ENCODE results near the gene SLAMF7. TPM values are rescaled to one million over a fixed set of nuclear protein-coding genes. Genes with fewer than 3 reads are reported as not detected.
"Not testable (repeated sequence)": the region's sequence is repeated elsewhere in the genome, so short reads cannot be mapped to it uniquely, and the experiment has no call there.

Gene SLAMF7
- polyA plus RNA-seq, 3 donors from 2014 or later, result 316 to 379 (median 359) TPM

DNA sequence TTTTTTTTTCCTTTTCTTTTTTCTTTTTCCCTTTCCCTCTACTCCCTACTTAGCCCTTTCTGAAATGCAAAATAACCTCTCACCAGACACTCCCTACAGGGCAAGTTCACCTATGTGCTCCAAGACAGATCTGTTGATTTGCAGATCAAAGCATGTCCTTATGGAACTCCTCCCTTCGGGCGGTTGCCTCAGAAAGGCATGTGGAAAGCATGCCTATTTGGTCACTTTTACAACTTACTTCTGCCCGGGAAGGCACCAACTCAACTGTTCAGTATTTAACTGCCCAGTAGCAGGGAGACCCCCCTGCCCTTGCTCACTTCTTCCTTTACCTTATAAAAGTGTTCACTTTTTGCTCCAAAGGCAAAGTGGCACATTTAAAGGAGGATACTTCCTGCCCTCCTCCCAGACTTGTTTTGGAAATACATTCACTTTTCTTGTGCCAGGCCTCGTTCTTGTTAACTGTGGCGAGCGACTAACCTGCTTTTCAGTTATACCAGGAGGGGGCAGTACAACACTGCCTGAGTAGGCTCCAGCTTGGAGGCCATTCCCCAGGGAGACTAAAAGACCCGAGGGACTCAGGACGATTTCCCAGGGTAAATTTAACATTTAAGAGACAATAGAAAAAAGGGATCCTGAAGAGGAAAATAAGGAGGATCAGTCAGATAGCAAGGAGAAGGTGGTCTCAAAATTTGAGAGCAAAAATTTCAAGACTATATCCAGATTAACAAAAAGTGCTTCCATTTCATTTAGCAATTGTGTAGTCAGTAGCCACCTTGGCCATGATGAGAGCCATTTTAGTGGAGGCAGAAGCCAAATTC lies 12.3 kb upstream of the SLAMF7 start:
- Mint-ChIP-seq H3K36me3 (no peaks in the 10 kb centered on the region), H3K9me3 (no peaks in the 10 kb centered on the region), H3K27ac (no peak overlapping the region), H3K4me3 (no peak overlapping the region), H3K4me1 (peaks cover 20 to 28% of the 10 kb centered on the region in 2 donors), H3K27me3 (ENCODE audit: low read depth in 3 of 3) (no peaks in the 10 kb centered on the region)
- DNase-seq, result peak; percentile 78 to 82 (median 80)

DNA sequence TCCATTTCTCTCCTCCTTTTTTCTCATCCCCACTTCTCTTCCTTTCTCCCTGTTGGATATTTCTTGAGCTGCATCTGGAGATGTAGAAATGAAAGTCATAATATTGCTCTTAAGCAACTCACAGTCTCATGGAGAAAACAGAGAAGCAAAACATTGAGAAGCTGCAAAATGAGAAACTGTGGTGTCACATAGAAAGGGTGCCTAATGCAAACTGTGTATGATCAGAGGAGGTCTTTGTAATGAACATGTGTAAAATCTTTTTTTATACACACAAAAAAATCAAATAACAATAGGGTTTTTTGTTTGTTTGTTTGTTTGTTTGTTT lies 11.8 kb upstream of the SLAMF7 start:
- H3K27me3 Mint-ChIP-seq (ENCODE audit: low read depth in 3 of 3), result no peaks in the 10 kb centered on the region
- H3K9me3 Mint-ChIP-seq, result no peaks in the 10 kb centered on the region
- H3K27ac Mint-ChIP-seq, result no peak overlapping the region
- H3K36me3 Mint-ChIP-seq, result peaks cover 0 to 1% (median under 1%) of the 10 kb centered on the region in 3 donors
- H3K4me3 Mint-ChIP-seq, result no peak overlapping the region
- no peak for DNase-seq
- H3K4me1 Mint-ChIP-seq, result peaks cover 22 to 29% of the 10 kb centered on the region in 2 donors

DNA sequence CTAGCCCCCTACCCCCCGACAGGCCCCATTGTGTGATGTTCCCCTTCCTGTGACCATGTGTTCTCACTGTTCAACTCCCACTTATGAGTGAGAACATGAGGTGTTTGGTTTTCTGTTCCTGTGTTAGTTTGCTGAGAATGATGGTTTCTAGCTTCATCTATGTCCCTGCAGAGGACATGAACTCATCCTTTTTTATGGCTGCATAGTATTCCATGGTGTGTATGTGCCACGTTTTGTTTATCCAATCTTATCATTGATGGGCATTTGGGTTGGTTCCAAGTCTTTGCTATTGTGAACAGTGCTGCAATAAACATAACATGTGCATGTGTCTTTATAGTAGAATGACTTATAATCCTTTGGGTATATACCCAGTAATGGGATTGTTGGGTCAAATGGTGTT lies 7.5 kb upstream of the SLAMF7 start:
- Mint-ChIP-seq H3K27ac (peak overlapping the region in 3 of 6 donors; percentile 36 to 42 (median 37)), H3K4me3 (peak overlapping the region in 2 of 5 donors; percentile 28 to 45), H3K27me3 (ENCODE audit: low read depth in 3 of 3) (peaks cover 0 to 11% (median 4%) of the 10 kb centered on the region in 3 donors), H3K9me3 (peaks cover 9 to 34% (median 18%) of the 10 kb centered on the region in 6 donors), H3K4me1 (peaks cover 44 to 53% of the 10 kb centered on the region in 2 donors), H3K36me3 (peaks cover 12 to 30% (median 23%) of the 10 kb centered on the region in 3 donors)
- DNase-seq, result not testable (repeated sequence)

DNA sequence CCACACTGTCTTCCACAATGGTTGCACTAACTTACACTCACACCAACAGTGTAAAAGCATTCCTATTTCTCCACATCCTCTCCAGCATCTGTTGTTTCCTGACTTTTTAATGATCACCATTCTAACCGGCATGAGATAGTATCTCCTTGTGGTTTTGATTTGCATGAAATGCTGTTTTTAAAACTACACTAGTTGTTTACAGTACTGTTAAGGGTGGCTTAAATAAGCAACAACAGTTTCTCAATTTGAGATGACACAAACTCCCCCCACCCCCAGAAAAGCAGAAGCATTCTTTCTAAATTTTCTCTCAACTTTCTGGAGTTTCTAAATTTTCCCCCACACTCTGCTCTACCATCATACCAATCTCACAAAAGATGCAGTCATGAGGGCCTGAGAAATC lies 7.1 kb upstream of the SLAMF7 start:
- peaks cover 13 to 39% (median 21%) of the 10 kb centered on the region in 6 donors for H3K9me3 Mint-ChIP-seq
- peaks cover 0 to 13% (median 7%) of the 10 kb centered on the region in 3 donors for H3K27me3 Mint-ChIP-seq (ENCODE audit: low read depth in 3 of 3)
- no peak for DNase-seq
- H3K27ac Mint-ChIP-seq, result peak overlapping the region in 3 of 6 donors; percentile 12 to 79 (median 36)
- peaks cover 48 to 57% of the 10 kb centered on the region in 2 donors for H3K4me1 Mint-ChIP-seq
- peak overlapping the region in 3 of 5 donors; percentile 4 to 45 (median 9) for H3K4me3 Mint-ChIP-seq
- peaks cover 12 to 34% (median 26%) of the 10 kb centered on the region in 3 donors for H3K36me3 Mint-ChIP-seq

DNA sequence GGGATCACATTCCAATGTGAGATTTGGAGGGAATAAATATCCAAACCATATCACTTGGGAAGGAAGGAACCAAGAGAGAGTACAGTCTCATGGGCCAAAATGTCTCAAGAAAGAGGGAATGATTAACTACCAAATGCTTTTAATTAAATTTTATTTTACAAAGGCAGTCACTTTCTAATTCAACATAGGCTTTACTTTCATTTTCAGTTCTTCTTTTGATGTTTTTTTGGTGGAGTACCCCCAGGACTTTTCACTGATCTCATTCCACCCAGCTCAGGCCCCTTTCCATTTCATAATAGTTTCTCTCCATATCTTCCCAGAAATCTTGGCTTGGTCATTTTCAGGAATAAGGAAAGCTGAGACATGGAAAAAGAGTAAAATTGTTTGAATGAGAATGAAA lies 5.1 kb upstream of the SLAMF7 start:
- peaks cover 23 to 52% (median 35%) of the 10 kb centered on the region in 6 donors for H3K9me3 Mint-ChIP-seq
- H3K4me3 Mint-ChIP-seq, result peak overlapping the region; percentile 54 to 78 (median 60)
- H3K36me3 Mint-ChIP-seq, result peaks cover 12 to 42% (median 35%) of the 10 kb centered on the region in 3 donors
- H3K27ac Mint-ChIP-seq, result peak overlapping the region; percentile 65 to 88 (median 76)
- DNase-seq, result no peak
- H3K27me3 Mint-ChIP-seq (ENCODE audit: low read depth in 3 of 3), result peaks cover 9 to 14% (median 14%) of the 10 kb centered on the region in 3 donors
- peaks cover 63 to 76% of the 10 kb centered on the region in 2 donors for H3K4me1 Mint-ChIP-seq

DNA sequence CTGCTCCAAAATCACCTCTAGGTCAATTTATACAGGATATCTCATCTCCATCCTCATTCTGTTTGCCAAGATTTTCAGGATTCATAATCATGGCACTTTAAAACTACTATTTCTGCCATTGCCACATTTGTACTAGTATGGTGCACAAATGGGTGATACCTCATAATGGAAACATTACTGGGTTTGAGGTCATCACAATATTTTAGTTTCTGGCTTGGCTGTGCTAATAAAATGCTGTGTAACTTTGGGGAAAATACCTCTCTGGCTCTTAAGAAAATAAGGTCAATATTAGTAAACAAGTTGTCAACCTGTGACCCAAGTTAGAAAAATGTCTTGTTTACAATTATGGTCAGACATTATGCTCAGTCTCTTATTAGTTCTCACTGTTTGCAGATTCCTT lies 4.7 kb upstream of the SLAMF7 start:
- H3K27me3 Mint-ChIP-seq (ENCODE audit: low read depth in 3 of 3), result peaks cover 9 to 14% (median 14%) of the 10 kb centered on the region in 3 donors
- H3K36me3 Mint-ChIP-seq, result peaks cover 12 to 42% (median 35%) of the 10 kb centered on the region in 3 donors
- peaks cover 66 to 80% of the 10 kb centered on the region in 2 donors for H3K4me1 Mint-ChIP-seq
- H3K9me3 Mint-ChIP-seq, result peaks cover 23 to 52% (median 35%) of the 10 kb centered on the region in 6 donors
- H3K4me3 Mint-ChIP-seq, result peak overlapping the region; percentile 54 to 78 (median 60)
- peak overlapping the region; percentile 67 to 88 (median 81) for H3K27ac Mint-ChIP-seq
- DNase-seq, result no peak

DNA sequence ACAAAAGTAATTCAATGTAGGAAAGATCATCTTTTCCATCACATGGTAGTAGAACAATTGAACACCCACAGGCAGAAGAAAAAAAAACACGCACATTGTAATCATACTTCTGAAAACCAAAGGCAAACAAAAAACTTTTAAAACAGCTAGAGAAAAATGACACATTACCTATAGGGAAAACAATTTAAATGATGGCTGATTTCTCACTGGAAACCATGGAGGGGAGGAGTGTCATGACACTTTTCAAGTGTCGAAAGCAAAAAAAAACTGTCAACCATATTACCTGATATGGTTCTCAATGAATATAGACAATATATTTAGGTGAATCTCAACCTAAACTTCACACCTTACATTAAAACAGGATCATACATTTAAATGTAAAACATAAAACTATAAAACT lies 776 bp upstream of the SLAMF7 start:
- Mint-ChIP-seq H3K4me1 (peaks cover 80 to 92% of the 10 kb centered on the region in 2 donors), H3K36me3 (peaks cover 19 to 45% (median 36%) of the 10 kb centered on the region in 3 donors), H3K27me3 (ENCODE audit: low read depth in 3 of 3) (peaks cover 11 to 29% (median 15%) of the 10 kb centered on the region in 3 donors), H3K27ac (peak overlapping the region; percentile 93 to 100 (median 94)), H3K4me3 (peak overlapping the region; percentile 88 to 97 (median 90)), H3K9me3 (peaks cover 15 to 46% (median 34%) of the 10 kb centered on the region in 6 donors)
- peak; percentile 42 to 60 (median 53) for DNase-seq

DNA sequence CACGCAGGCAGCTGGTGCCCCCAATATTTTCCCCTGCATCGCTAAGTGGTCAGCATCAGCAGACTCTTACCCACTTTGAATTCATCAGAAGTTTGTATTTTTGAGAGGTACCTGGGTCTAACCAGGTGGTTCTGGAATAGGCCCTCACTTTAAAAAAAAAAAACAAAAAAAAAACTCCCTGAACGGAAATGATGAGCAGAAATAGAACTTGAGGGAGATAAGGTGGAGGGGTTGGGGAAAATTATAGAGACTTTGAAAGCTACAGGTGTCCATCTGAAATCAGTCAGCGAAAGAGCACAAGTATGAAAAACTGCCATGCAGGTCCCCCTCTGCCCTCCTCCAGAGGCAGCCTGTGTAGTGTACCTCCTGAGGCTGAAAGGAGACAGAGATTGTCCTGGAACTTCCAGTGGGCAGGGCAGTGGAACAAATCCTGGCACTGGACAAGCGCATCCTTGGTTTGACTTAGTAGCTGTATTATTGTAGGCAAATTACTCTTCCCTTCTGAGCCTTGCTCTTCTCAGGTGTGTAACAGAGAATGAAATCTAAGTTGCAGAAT lies 1.2 kb downstream of the SLAMF7 start:
- Mint-ChIP-seq H3K4me1 (peaks cover 81 to 92% of the 10 kb centered on the region in 2 donors), H3K4me3 (peak overlapping the region; percentile 88 to 97 (median 90)), H3K9me3 (peaks cover 7 to 31% (median 28%) of the 10 kb centered on the region in 6 donors), H3K27ac (peak overlapping the region; percentile 92 to 100 (median 94)), H3K36me3 (peaks cover 30 to 40% (median 36%) of the 10 kb centered on the region in 3 donors), H3K27me3 (ENCODE audit: low read depth in 3 of 3) (peaks cover 11 to 32% (median 20%) of the 10 kb centered on the region in 3 donors)
- DNase-seq, result no peak

DNA sequence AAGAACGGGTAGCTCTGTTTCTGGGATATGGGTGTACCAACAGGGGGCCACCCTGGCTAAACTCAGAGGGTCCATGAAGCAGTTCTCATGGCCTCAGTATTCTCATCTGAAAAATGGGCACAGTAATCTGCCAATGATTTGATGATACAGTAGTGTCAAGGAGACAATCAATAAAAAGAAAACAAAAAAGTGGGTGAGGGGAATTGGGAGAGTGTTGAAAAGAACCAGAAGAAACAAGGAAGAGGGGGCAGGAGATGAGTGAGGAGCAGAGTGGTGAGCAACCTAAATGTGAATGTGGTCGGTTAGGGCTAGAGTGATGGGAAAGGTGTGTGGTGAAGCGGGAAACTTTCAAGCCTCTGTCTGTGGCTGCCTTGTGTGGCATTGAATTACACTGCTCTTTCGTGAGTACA lies 2.0 kb downstream of the SLAMF7 start:
- H3K4me3 Mint-ChIP-seq, result peak overlapping the region; percentile 88 to 97 (median 90)
- DNase-seq, result peak; percentile 56 to 58 (median 57)

DNA sequence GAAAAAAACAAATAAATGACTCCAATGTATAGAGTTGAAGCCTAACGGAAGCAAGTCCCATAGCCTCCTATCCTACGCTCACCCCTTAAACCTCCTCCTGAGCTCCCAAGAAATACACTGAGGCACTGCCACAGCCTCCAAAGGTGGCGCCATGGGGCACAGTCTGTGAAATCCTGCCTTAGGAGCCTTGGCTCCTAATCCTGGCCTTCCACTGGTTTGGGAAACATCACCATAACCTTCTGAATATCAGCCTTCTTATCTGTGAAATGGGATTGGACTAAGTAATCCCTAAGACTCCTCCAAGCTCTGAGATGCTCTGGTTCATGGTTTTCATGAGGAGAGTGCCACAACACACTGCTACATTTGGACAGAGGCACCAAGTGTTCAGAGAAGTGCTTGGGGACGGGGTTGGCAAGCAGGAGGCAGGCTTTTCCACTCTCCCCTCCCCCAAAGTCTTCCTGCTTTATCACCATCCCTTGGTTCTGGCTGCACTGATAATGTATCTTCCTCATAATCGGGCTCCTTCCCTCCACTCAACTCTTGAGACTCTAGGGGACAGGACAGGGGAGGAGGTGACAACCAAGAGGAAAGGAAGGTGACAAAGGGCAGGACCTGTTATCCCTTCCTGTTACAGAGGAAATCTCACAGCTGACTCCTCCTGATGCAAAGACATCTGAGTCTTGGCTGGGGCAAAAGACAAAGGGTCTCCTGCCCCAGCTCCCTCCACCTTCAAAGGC lies 2.7 kb downstream of the SLAMF7 start:
- Mint-ChIP-seq H3K9me3 (peaks cover 3 to 16% (median 15%) of the 10 kb centered on the region in 6 donors), H3K4me3 (peak overlapping the region; percentile 88 to 97 (median 90)), H3K27ac (peak overlapping the region; percentile 92 to 100 (median 94)), H3K27me3 (ENCODE audit: low read depth in 3 of 3) (peaks cover 11 to 27% (median 11%) of the 10 kb centered on the region in 3 donors), H3K4me1 (peaks cover 90 to 95% of the 10 kb centered on the region in 2 donors), H3K36me3 (peaks cover 26 to 30% (median 30%) of the 10 kb centered on the region in 3 donors)
- no peak for DNase-seq

More for the DNA sequence above, 2.0 kb downstream of the SLAMF7 start:
- H3K36me3 Mint-ChIP-seq, result peaks cover 27 to 36% (median 33%) of the 10 kb centered on the region in 3 donors
- H3K4me1 Mint-ChIP-seq, result peaks cover 85 to 95% of the 10 kb centered on the region in 2 donors
- H3K27me3 Mint-ChIP-seq (ENCODE audit: low read depth in 3 of 3), result peaks cover 11 to 30% (median 16%) of the 10 kb centered on the region in 3 donors
- peaks cover 7 to 22% (median 22%) of the 10 kb centered on the region in 6 donors for H3K9me3 Mint-ChIP-seq
- peak overlapping the region; percentile 92 to 100 (median 94) for H3K27ac Mint-ChIP-seq

DNA sequence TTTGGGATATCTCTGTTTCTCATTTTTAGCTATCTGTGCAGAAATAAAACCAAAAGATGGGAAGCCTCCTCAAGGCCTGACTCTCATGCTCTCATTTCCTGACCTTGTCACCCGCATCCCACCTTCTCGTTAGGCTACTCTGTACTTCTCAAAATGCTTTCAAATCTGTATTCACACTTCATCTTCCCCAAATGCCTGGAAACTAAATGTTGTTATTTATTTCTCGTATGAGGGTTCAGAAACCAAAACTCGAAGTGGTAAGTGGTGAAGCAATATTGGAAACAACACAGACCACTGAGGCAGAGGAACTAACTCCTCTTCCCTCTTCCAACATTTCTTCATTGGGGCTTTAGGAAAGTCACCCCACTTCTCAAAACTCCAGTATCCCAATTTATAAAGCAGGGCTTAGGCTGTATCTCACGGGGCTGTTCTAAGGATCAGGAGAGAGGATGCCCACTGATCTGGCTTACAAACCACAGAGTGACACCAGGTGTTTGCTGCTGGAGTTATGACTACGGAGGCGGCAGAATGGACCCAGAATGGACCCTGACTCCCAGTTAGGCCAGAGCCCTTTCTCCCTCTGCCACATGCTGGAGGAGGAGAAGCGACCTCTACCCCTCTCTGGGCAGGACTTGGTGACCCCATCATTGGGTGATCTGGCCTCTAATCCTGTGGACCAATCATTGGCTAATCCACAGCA lies 3.5 kb downstream of the SLAMF7 start:
- peak; percentile 32 to 40 (median 40) for DNase-seq
- Mint-ChIP-seq H3K4me1 (peaks cover 93 to 95% of the 10 kb centered on the region in 2 donors), H3K36me3 (peaks cover 26% of the 10 kb centered on the region in 3 donors), H3K27ac (peak overlapping the region; percentile 92 to 100 (median 94)), H3K27me3 (ENCODE audit: low read depth in 3 of 3) (peaks cover 7 to 23% (median 8%) of the 10 kb centered on the region in 3 donors), H3K4me3 (peak overlapping the region; percentile 88 to 97 (median 90)), H3K9me3 (peaks cover 3 to 8% (median 7%) of the 10 kb centered on the region in 6 donors)

DNA sequence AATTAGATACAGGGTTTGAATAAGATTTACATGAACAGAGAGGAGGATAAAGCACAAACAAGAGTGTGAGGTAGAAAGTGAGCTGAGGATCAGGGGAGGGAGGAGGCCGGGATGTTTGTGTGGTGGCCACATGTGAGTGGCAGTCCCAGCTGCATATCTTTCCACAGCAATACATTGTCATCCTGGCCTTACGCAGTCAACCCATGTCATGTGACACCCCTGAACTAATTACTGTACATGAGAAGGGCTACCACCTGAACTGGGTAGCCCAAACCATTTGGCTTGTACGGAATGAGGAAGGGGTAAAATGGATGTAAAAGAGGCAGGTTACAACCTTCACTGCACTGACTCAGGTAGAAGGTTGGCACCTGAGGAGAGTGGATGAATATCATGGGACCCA lies 4.2 kb downstream of the SLAMF7 start:
- Mint-ChIP-seq H3K9me3 (peaks cover under 1% of the 10 kb centered on the region in 6 donors), H3K27ac (peak overlapping the region; percentile 92 to 100 (median 94)), H3K4me3 (peak overlapping the region; percentile 88 to 97 (median 90)), H3K36me3 (peaks cover 27 to 33% (median 27%) of the 10 kb centered on the region in 3 donors), H3K27me3 (ENCODE audit: low read depth in 3 of 3) (peaks cover 2 to 18% (median 8%) of the 10 kb centered on the region in 3 donors), H3K4me1 (peaks cover 93 to 95% of the 10 kb centered on the region in 2 donors)
- no peak for DNase-seq

Measured in immature natural killer cell (primary cell).